ENCODE data around the gene TRERF1. TPM values are rescaled to one million over a fixed set of nuclear protein-coding genes. Genes with fewer than 3 reads are reported as not detected.

The TRERF1 gene
- total RNA-seq, 1 donor from 2014 or later = 12.8 TPM

DNA sequence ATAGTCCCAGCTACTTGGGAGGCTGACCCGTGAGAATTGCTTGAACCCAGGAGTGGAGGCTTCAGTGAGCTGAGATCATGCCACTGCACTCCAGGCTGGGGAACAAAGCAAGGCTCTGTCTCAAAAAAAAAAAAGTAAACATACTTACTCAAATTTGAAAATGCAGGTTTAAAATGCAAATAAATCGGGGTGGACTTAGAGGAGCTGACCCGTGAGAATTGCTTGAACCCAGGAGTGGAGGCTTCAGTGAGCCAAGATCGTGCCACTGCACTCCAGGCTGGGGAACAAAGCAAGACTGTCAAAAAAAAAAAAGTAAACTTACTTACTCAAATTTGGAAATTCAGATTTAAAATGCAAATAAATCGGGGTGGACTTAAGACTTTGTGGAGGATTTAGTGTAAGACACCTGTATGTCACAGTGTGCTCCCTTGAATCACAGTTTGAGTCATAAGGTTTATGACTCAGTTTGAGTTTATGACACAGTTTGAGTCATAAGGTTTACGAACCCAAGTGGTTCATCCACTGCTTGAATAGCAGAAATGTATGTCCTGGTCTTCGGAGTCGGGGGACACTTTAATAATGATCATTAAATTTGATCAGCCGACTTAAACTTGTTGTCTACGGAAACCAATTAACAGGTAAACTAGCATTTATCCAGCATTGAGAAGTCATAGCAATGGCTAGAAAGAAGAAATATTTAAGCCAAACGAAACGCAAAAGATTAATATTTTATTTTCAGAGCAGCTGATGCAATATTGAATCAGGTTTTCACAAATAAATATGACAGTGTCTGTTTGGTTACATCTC lies 227.3 kb downstream of the TRERF1 start:
- no peak for DNase-seq
- peaks cover 2% of the 10 kb centered on the region for H3K27me3 Mint-ChIP-seq (ENCODE audit: unreplicated experiment)
- TF ChIP-seq, protein P1, sequence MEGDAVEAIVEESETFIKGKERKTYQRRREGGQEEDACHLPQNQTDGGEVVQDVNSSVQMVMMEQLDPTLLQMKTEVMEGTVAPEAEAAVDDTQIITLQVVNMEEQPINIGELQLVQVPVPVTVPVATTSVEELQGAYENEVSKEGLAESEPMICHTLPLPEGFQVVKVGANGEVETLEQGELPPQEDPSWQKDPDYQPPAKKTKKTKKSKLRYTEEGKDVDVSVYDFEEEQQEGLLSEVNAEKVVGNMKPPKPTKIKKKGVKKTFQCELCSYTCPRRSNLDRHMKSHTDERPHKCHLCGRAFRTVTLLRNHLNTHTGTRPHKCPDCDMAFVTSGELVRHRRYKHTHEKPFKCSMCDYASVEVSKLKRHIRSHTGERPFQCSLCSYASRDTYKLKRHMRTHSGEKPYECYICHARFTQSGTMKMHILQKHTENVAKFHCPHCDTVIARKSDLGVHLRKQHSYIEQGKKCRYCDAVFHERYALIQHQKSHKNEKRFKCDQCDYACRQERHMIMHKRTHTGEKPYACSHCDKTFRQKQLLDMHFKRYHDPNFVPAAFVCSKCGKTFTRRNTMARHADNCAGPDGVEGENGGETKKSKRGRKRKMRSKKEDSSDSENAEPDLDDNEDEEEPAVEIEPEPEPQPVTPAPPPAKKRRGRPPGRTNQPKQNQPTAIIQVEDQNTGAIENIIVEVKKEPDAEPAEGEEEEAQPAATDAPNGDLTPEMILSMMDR (IDR thresholded peaks at IDR 0.05; ENCODE audit: partially characterized antibody, unreplicated experiment) = no peak
- H3K9me3 Mint-ChIP-seq (ENCODE audit: unreplicated experiment) = peaks cover 1% of the 10 kb centered on the region
- no peak overlapping the region for H3K27ac Mint-ChIP-seq (ENCODE audit: unreplicated experiment)
- no peak overlapping the region for H3K4me3 Mint-ChIP-seq (ENCODE audit: unreplicated experiment)
- no peaks in the 10 kb centered on the region for H3K36me3 Mint-ChIP-seq (ENCODE audit: unreplicated experiment)
- peaks cover 2% of the 10 kb centered on the region for H3K4me1 Mint-ChIP-seq (ENCODE audit: low read depth, unreplicated experiment)

DNA sequence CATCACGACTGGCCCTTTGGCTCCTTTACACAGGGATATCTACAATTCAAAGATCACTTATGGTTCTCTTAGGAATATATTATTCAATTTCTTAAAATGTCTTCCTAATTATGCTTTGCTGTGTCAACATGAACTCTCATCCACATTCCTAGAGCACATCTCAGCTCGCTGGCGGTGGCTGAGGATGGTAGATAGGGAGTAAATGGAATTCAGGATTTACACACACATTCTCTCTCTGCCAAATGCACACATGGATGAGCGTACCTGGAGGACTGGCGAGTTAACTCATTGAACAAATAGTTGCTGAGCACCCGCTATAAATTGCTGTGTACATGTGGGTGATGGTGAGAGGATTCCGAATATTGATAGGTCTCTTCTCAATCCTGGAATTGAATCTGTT lies 229.3 kb downstream of the TRERF1 start:
- no peak overlapping the region for H3K4me3 Mint-ChIP-seq (ENCODE audit: unreplicated experiment)
- H3K9me3 Mint-ChIP-seq (ENCODE audit: unreplicated experiment) = no peaks in the 10 kb centered on the region
- no peak for DNase-seq
- no peaks in the 10 kb centered on the region for H3K4me1 Mint-ChIP-seq (ENCODE audit: low read depth, unreplicated experiment)
- TF ChIP-seq, protein P1 (IDR thresholded peaks at IDR 0.05; ENCODE audit: partially characterized antibody, unreplicated experiment) = no peak
- no peak overlapping the region for H3K27ac Mint-ChIP-seq (ENCODE audit: unreplicated experiment)
- H3K36me3 Mint-ChIP-seq (ENCODE audit: unreplicated experiment) = no peaks in the 10 kb centered on the region
- no peaks in the 10 kb centered on the region for H3K27me3 Mint-ChIP-seq (ENCODE audit: unreplicated experiment)

DNA sequence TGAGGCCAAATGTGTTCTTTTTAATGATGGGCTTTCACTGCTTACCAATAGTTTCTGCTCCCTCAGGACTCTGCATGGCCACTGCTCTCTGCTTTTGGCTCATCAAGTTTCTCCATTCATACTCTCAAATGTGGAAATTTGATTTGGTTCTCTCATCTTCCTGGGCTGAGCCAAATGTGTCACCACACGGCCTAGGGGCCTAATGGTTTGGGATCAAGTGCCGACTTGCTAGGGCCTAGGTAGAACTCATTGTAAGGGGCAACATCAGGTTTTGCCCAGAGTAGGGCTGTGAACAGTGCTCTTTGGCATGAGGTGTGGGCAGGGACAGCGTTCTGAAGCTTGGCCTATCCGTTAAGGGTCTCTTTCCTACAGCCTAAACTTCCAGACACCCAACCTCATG lies 230.2 kb downstream of the TRERF1 start:
- H3K27ac Mint-ChIP-seq (ENCODE audit: unreplicated experiment) = no peak overlapping the region
- no peak overlapping the region for H3K4me3 Mint-ChIP-seq (ENCODE audit: unreplicated experiment)
- DNase-seq = no peak
- H3K27me3 Mint-ChIP-seq (ENCODE audit: unreplicated experiment) = no peaks in the 10 kb centered on the region
- TF ChIP-seq, protein P1 (IDR thresholded peaks at IDR 0.05; ENCODE audit: partially characterized antibody, unreplicated experiment) = no peak
- H3K4me1 Mint-ChIP-seq (ENCODE audit: low read depth, unreplicated experiment) = peaks cover 2% of the 10 kb centered on the region
- H3K9me3 Mint-ChIP-seq (ENCODE audit: unreplicated experiment) = no peaks in the 10 kb centered on the region
- no peaks in the 10 kb centered on the region for H3K36me3 Mint-ChIP-seq (ENCODE audit: unreplicated experiment)

DNA sequence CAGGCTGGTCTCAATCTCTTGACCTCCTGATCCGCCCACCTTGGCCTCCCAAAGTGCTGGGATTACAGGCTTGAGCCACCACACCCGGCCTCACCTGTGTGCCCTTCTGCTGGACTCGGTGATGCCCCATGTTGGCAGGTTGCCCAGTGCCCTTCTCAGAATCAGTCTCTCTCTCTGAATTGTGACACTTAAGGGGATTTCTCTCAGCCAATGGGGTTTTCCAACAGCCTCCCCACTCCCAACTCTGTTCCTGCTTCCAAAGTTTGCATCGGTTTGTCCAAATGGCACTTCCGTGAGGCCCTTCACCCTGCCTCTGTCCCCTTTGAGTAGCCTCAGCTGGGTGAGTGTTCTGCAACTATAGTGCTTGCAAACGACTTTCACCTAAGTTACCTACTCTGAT lies 230.9 kb downstream of the TRERF1 start:
- H3K9me3 Mint-ChIP-seq (ENCODE audit: unreplicated experiment) = no peaks in the 10 kb centered on the region
- TF ChIP-seq, protein P1 (IDR thresholded peaks at IDR 0.05; ENCODE audit: partially characterized antibody, unreplicated experiment) = no peak
- peaks cover 2% of the 10 kb centered on the region for H3K4me1 Mint-ChIP-seq (ENCODE audit: low read depth, unreplicated experiment)
- no peak overlapping the region for H3K4me3 Mint-ChIP-seq (ENCODE audit: unreplicated experiment)
- H3K27ac Mint-ChIP-seq (ENCODE audit: unreplicated experiment) = no peak overlapping the region
- DNase-seq = no peak
- H3K27me3 Mint-ChIP-seq (ENCODE audit: unreplicated experiment) = no peaks in the 10 kb centered on the region
- no peaks in the 10 kb centered on the region for H3K36me3 Mint-ChIP-seq (ENCODE audit: unreplicated experiment)
